K562 (cell line): ENCODE measurements around the gene PDIA5. TPM values are rescaled to one million over a fixed set of nuclear protein-coding genes. Genes with fewer than 3 reads are reported as not detected.

ENCODE experiments used
- ATAC-seq: fragments of 200-7000 bp; cut with Tn5 transposase; 3 replicates; pipeline ENCODE4 v1.9.1; 2020; ENCODE audit warnings: moderate library complexity
- BruUV-seq: library from RNA; stranded (reverse); fragments of 400-500 nt; replicated peaks from 2 replicates; lab custom pipeline; 2021; lab: Mats Ljungman, UMichigan
- CTCF ChIA-PET: fragments of 300-600 bp; formaldehyde crosslinking; extraction: SDS; loops from one replicate; lab custom pipeline; 2021; ENCODE audit warnings: low intra/inter-chr PET ratio; lab: Yijun Ruan, JAX
- POLR2A ChIA-PET: fragments of 300-600, 350-650 bp; sonication (Branson Sonifier 250); formaldehyde crosslinking; extraction: SDS; loops from one replicate; lab custom pipeline; 2021; ENCODE audit warnings: antibody characterized with exemption, inconsistent platforms; lab: Yijun Ruan, JAX
- DNase-seq, 4 experiments: peaks; one replicate each; pipeline versions ENCODE4 v3.0.0 to v3.0.0-alpha.2; 2011 to 2018; ENCODE audit warnings: low spot score in 3 of 4, mixed read lengths in 3 of 4; ENCODE audit errors: extremely low read depth in 1 of 4
- FAIRE-seq: peaks from 2 replicates; lab custom pipeline; 2011; peaks lifted over from hg19 to GRCh38; lab: Jason Lieb, UNC
- H2AFZ ChIP-seq: 2 replicates; pipeline ENCODE4 v1.6.0; 2011; ENCODE audit warnings: low read depth, low read length, control low read depth, inconsistent platforms
- H3K27ac ChIP-seq: fragments of 200-600 bp; 3 replicates; pipeline ENCODE4 v1.8.0; 2011; ENCODE audit warnings: low read depth, mild to moderate bottlenecking, control low read depth, inconsistent platforms, low read length, moderate library complexity, mixed read lengths; ENCODE audit errors: extremely low read depth
- H3K27me3 ChIP-seq, 2 experiments: fragments of 300-600 bp in 1 of 2; 2 replicates in 1 of 2; 3 replicates in 1 of 2; pipeline versions ENCODE4 v1.6.0 to v1.8.0; 2011; ENCODE audit warnings: inconsistent platforms in 2 of 2, low read length in 2 of 2, mild to moderate bottlenecking in 1 of 2, mixed read lengths in 1 of 2, moderate library complexity in 1 of 2; ENCODE audit not compliant: control insufficient read depth in 2 of 2, insufficient read depth in 2 of 2
- H3K36me3 ChIP-seq: fragments of 300-600 bp; 3 replicates; pipeline ENCODE4 v1.8.0; 2011; ENCODE audit warnings: mild to moderate bottlenecking, low read length, inconsistent platforms; ENCODE audit not compliant: control insufficient read depth, insufficient read depth
- H3K4me1 ChIP-seq, 2 experiments: fragments of 200-600 bp in 1 of 2; replicated peaks in 1 of 2; 2 replicates in 1 of 2; 3 replicates in 1 of 2; pipeline versions ENCODE4 v1.5.1 to v1.8.0; 2011; ENCODE audit warnings: inconsistent platforms in 2 of 2, low read length in 2 of 2, mild to moderate bottlenecking in 1 of 2, mixed read lengths in 1 of 2, moderate library complexity in 1 of 2; ENCODE audit not compliant: control insufficient read depth in 2 of 2, insufficient read depth in 2 of 2
- H3K4me2 ChIP-seq: 2 replicates; pipeline ENCODE4 v1.6.1; 2011; ENCODE audit warnings: low read length, control low read depth, inconsistent platforms, mixed read lengths; ENCODE audit not compliant: insufficient read depth
- H3K4me3 ChIP-seq: fragments of 200-600 bp; sonication (generic), shearing (Covaris generic); 2 replicates; pipeline ENCODE4 v1.5.1; 2016; ENCODE audit warnings: control low read depth, inconsistent platforms
- H3K79me2 ChIP-seq: fragments of 200-600 bp; 3 replicates; pipeline ENCODE4 v1.8.0; 2011; ENCODE audit warnings: low read length, inconsistent platforms; ENCODE audit not compliant: control insufficient read depth, insufficient read depth
- H3K9ac ChIP-seq, 2 experiments: 2 replicates each; pipeline versions ENCODE4 v1.6.0 to v1.6.1; 2011; ENCODE audit warnings: low read depth in 2 of 2, low read length in 2 of 2, control low read depth in 1 of 2, inconsistent platforms in 1 of 2, mild to moderate bottlenecking in 1 of 2, mixed read lengths in 1 of 2; ENCODE audit not compliant: insufficient read depth in 1 of 2
- H3K9me1 ChIP-seq: one replicate; pipeline ENCODE4 v1.6.0; 2011; ENCODE audit warnings: inconsistent platforms, mild to moderate bottlenecking, low read length, moderate library complexity; ENCODE audit not compliant: control insufficient read depth, insufficient read depth
- H3K9me3 ChIP-seq: replicated peaks from 2 replicates; pipeline ENCODE4 v1.5.1; 2011; ENCODE audit warnings: low read depth, low read length, inconsistent platforms; ENCODE audit not compliant: control insufficient read depth, insufficient read depth
- H4K20me1 ChIP-seq: replicated peaks from 2 replicates; pipeline ENCODE4 v1.6.1; 2011; ENCODE audit warnings: low read length, inconsistent platforms, mixed read lengths; ENCODE audit not compliant: control insufficient read depth, insufficient read depth
- COPS2 ChIP-seq: fragments of 450-650 bp; conservative IDR thresholded peaks from 2 replicates; pipeline ENCODE4 v1.6.1; 2016; ENCODE audit warnings: mild to moderate bottlenecking, moderate library complexity
- E2F1 ChIP-seq: sonication (generic); formaldehyde crosslinking; IDR thresholded peaks from 2 replicates; pipeline ENCODE4 v1.8.1; 2023; ENCODE audit warnings: mild to moderate bottlenecking, missing genetic modification reagents, moderate library complexity
- FOSL1 ChIP-seq: fragments of 200-800 bp; sonication (Bioruptor generic); conservative IDR thresholded peaks from 2 replicates; pipeline ENCODE4 v1.6.1; 2016; ENCODE audit warnings: missing genetic modification characterization, missing compliant biosample characterization
- PRPF4 ChIP-seq: fragments of 200-400 bp; formaldehyde crosslinking; IDR thresholded peaks from one replicate; pipeline ENCODE4 v1.6.1; 2017; ENCODE audit warnings: low read length, low read depth, mild to moderate bottlenecking; ENCODE audit not compliant: insufficient read depth, poor library complexity, severe bottlenecking
- TAF7 ChIP-seq: fragments of 450-650 bp; IDR thresholded peaks from 2 replicates; pipeline ENCODE4 v1.6.1; 2016; ENCODE audit warnings: missing genetic modification characterization, missing compliant biosample characterization
- THRAP3 ChIP-seq: fragments of 450-650 bp; IDR thresholded peaks from 2 replicates; pipeline ENCODE4 v1.6.1; 2016; ENCODE audit warnings: mild to moderate bottlenecking, inconsistent platforms, borderline replicate concordance
- ZNF592 ChIP-seq: fragments of 450-650 bp; IDR thresholded peaks from 2 replicates; pipeline ENCODE4 v1.6.1; 2017; ENCODE audit warnings: antibody characterized with exemption, mild to moderate bottlenecking
- WGBS: fragments of 100-300 bp; shearing (Covaris generic); methylation state at CpG from one replicate; pipeline ENCODE4 v1.1.6; 2016; ENCODE audit warnings: low coverage, mixed read lengths; ENCODE audit not compliant: insufficient coverage; ENCODE audit errors: missing lambda C conversion rate; 5-methylcytosine and 5-hydroxymethylcytosine counted together
- in situ Hi-C: fragments of 300-500 bp; cut with MboI; formaldehyde crosslinking; loops from 4 replicates; pipeline ENCODE4 v1.15.0; 2018; ENCODE audit warnings: inconsistent platforms, mixed read lengths
- intact Hi-C: fragments of 100-400 bp; cut with micrococcal nuclease; formaldehyde crosslinking; loops from 2 replicates; pipeline ENCODE4 v1.14.2; 2022
- polyA plus RNA-seq, 8 experiments: library from polyadenylated mRNA; depleted of rRNA in 4 of 8; stranded (reverse) in 5 of 8; unstranded in 3 of 8; fragments of >200 nt; fragmentation: Nextera tagmentation in 2 of 8; fragmentation: Illumina TruSeq in 1 of 8; extraction: Ambion mirVana in 2 of 8; extraction: Trizol in 1 of 8; gene quantifications; 2 replicates each; pipeline versions ENCODE4 v1.2.1 to v1.2.3, GENCODE V29; 2011 to 2014; ENCODE audit warnings: inconsistent platforms in 1 of 8, missing spikeins in 1 of 8
- total RNA-seq, 7 experiments: library from RNA; depleted of rRNA in 6 of 7; stranded (reverse); fragments of >200 nt in 6 of 7; fragmentation: Illumina TruSeq in 2 of 7; extraction: Trizol in 2 of 7; gene quantifications; 2 replicates each; pipeline versions ENCODE4 v1.2.1 to v1.2.3, GENCODE V29; 2011 to 2021; ENCODE audit warnings: low replicate concordance in 1 of 7

Gene PDIA5
- total and polyA plus RNA-seq, 9 of the 15 experiments (the other 6 are each of a cell fraction or from before 2014, with no cell fraction given): 3.4 to 31.8 (median 19.6) TPM

GRCh38 chr3:123058505-123058904 lies 8.3 kb upstream of the PDIA5 start:
- FAIRE-seq (no peak), DNase-seq (no peak), ATAC-seq (no peak)
- Histone ChIP-seq H3K27me3 (no peaks in the 10 kb centered on the region), H3K79me2 (no peaks in the 10 kb centered on the region), H3K4me1 (no peaks in the 10 kb centered on the region; a peak in 1 of 5 replicates), H3K4me3 (no peak overlapping the region), H3K36me3 (no peaks in the 10 kb centered on the region), H3K9ac (no peak overlapping the region), H3K9me1 (no peaks in the 10 kb centered on the region), H3K4me2 (no peak overlapping the region), H4K20me1 (no peaks in the 10 kb centered on the region), H2AFZ (no peak overlapping the region), H3K27ac (no peak overlapping the region), H3K9me3 (no peaks in the 10 kb centered on the region)
- intact Hi-C loops (no loop called here), in situ Hi-C loops (no loop called here)
- ChIA-PET CTCF (no interaction called here), POLR2A (interaction anchor here (1.0 to 2.4 kb wide), 3 partner anchors 8 to 28 kb away, joined by 3 to 11 read pairs (median 6); partner anchors contain the start of gene PDIA5)
- TF ChIP-seq FOSL1 (tag): no peak
- TF ChIP-seq PRPF4: no peak
- TF ChIP-seq ZNF592: no peak
- no peak for TF ChIP-seq TAF7
- TF ChIP-seq COPS2: no peak
- no peak for TF ChIP-seq THRAP3
- no peak for TF ChIP-seq E2F1 (CRISPR knock-in tag)
- WGBS: 82% methylated on average over 5 of the region's 5 CpGs
- BruUV-seq: no TSS peak
